Omental fat pad (tissue), 4 donors: Measurements from ENCODE around the gene MTCH1. TPM values are rescaled to one million over a fixed set of nuclear protein-coding genes. Genes with fewer than 3 reads are reported as not detected.
"Not testable (repeated sequence)": the region's sequence is repeated elsewhere in the genome, so short reads cannot be mapped to it uniquely, and the experiment has no call there.

Experiments used
- ATAC-seq: fragments of 150-250 bp; one replicate; pipeline ENCODE4 v1.9.1; 2016; ENCODE audit warnings: mild to moderate bottlenecking, moderate library complexity; ENCODE audit not compliant: low FRiP score
- DNase-seq: peaks from one replicate; pipeline ENCODE4 v3.0.0-alpha.2; 2019; ENCODE audit warnings: low spot score
- CTCF ChIP-seq, 3 donors: fragments of 450-650 bp; IDR thresholded peaks; one replicate each; pipeline ENCODE4 v1.5.1; 2016 to 2017; ENCODE audit warnings: antibody characterized with exemption in 3 of 3, mild to moderate bottlenecking in 3 of 3, moderate library complexity in 2 of 3
- total RNA-seq, 4 donors: library from RNA; depleted of rRNA; stranded (reverse); fragments of >200 nt; gene quantifications; one replicate each; pipeline ENCODE4 v1.1.0, GENCODE V29; 2016

Gene MTCH1
- total RNA-seq, 4 donors from 2014 or later, result 227 to 251 (median 239) TPM

- TF ChIP-seq CTCF (IDR thresholded peaks at IDR 0.05), result no peak
- no peak for DNase-seq
These were observed 29.6 kb downstream of the MTCH1 start for GRCh38 chr6:36956446-36956820.

GRCh38 chr6:36955671-36956445 is 30.1 kb downstream of the MTCH1 start:
- TF ChIP-seq CTCF (IDR thresholded peaks at IDR 0.05), result no peak

More at GRCh38 chr6:36956446-36956820, 29.6 kb downstream of the MTCH1 start:
- no peak for ATAC-seq

GRCh38 chr6:36955136-36955535 is 30.9 kb downstream of the MTCH1 start:
- DNase-seq (no peak), ATAC-seq (no peak)
- TF ChIP-seq CTCF (IDR thresholded peaks at IDR 0.05), result no peak

More at GRCh38 chr6:36955671-36956445, 30.1 kb downstream of the MTCH1 start:
- DNase-seq (no peak), ATAC-seq (peak; percentile 42)

- DNase-seq (no peak), ATAC-seq (no peak)
- no peak for TF ChIP-seq CTCF (IDR thresholded peaks at IDR 0.05)
These were observed 31.6 kb downstream of the MTCH1 start, which contains the start of gene PI16 for GRCh38 chr6:36954262-36954931. Gene PI16, plus strand, starts transcription at chr6:36954738. Its CDS starts 23 bp downstream, at chr6:36954761.

- ATAC-seq (no peak), DNase-seq (no peak)
- TF ChIP-seq CTCF (IDR thresholded peaks at IDR 0.05), result no peak
These were observed 32.1 kb downstream of the MTCH1 start for GRCh38 chr6:36953931-36954261.

GRCh38 chr6:36949636-36950035 is 36.4 kb downstream of the MTCH1 start:
- TF ChIP-seq CTCF (IDR thresholded peaks at IDR 0.05), result no peak
- DNase-seq, result no peak
- ATAC-seq, result no peak

GRCh38 chr6:36949076-36949475 is 36.9 kb downstream of the MTCH1 start:
- ATAC-seq, DNase-seq: not testable (repeated sequence)
